ENCODE results near the gene RAB40B.
A peak's percentile ranks its signal among the peaks of the same experiment; 100 is the strongest.

Gene RAB40B

DNA sequence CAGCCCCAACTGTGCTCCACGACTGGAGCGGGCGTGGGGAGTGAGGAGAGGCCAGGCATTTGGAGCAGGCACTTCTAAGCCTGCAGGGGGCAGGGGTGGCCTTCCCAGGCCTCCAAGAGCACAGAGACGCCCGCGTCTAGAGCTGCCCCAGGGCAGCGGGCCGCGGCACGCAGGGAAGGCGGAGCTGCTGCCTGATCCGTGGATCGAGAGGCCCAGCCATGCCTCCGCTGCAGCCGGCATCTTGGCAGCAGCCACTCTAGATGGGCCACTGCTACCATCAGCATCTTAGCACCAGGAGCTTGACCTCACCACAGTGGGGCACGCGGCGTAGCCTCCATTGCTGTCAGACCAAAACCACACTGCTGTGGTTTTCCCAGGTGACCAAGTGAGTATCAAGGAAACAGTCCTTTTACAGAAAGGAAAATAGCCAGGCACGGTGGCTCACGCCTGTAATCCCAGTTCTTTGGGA, 29.8 kb downstream of the RAB40B start:
- CTCF ChIA-PET = interaction anchor here (0.6 to 1.4 kb wide), 5 partner anchors 10 to 458 kb away, joined by 3 to 7 read pairs (median 4); no protein-coding TSS in a partner anchor
- Histone ChIP-seq H3K4me1 (ENCODE audit: control insufficient read depth, insufficient read depth, low read length) (no peaks in the 10 kb centered on the region), H3K27ac (ENCODE audit: extremely low read depth, low read depth, low read length) (no peak overlapping the region), H3K36me3 (ENCODE audit: control insufficient read depth in 2 of 2, insufficient read depth in 1 of 2, low read length in 2 of 2) (no peaks in the 10 kb centered on the region), H3K4me3 (ENCODE audit: low read depth, low read length) (no peak overlapping the region), H3K9me3 (ENCODE audit: control insufficient read depth, insufficient read depth, low read depth, low read length) (no peaks in the 10 kb centered on the region)
- TF ChIP-seq, protein P1, sequence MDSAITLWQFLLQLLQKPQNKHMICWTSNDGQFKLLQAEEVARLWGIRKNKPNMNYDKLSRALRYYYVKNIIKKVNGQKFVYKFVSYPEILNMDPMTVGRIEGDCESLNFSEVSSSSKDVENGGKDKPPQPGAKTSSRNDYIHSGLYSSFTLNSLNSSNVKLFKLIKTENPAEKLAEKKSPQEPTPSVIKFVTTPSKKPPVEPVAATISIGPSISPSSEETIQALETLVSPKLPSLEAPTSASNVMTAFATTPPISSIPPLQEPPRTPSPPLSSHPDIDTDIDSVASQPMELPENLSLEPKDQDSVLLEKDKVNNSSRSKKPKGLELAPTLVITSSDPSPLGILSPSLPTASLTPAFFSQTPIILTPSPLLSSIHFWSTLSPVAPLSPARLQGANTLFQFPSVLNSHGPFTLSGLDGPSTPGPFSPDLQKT (IDR thresholded peaks at IDR 0.05; ENCODE audit: borderline replicate concordance, low read depth, low read length) = no peak
- TF ChIP-seq KLF8 (tag by site-specific recombination; IDR thresholded peaks at IDR 0.05) (no peak), ZNF670 (tag by site-specific recombination; IDR thresholded peaks at IDR 0.05; ENCODE audit: low read depth) (no peak), ZSCAN30 (tag by site-specific recombination; IDR thresholded peaks at IDR 0.05) (no peak), MEIS1 (CRISPR knock-in tag; IDR thresholded peaks at IDR 0.05; ENCODE audit: borderline replicate concordance) (no peak), KLF1 (tag by site-specific recombination; IDR thresholded peaks at IDR 0.05) (peak; percentile 40), ZBTB7A (tag by site-specific recombination; IDR thresholded peaks at IDR 0.05; ENCODE audit: low read depth) (no peak), SCRT2 (tag by site-specific recombination; IDR thresholded peaks at IDR 0.05) (no peak), ZXDB (tag by site-specific recombination; IDR thresholded peaks at IDR 0.05) (no peak), ZFP69B (tag by site-specific recombination; IDR thresholded peaks at IDR 0.05) (no peak)
- TF ChIP-seq, protein P2, sequence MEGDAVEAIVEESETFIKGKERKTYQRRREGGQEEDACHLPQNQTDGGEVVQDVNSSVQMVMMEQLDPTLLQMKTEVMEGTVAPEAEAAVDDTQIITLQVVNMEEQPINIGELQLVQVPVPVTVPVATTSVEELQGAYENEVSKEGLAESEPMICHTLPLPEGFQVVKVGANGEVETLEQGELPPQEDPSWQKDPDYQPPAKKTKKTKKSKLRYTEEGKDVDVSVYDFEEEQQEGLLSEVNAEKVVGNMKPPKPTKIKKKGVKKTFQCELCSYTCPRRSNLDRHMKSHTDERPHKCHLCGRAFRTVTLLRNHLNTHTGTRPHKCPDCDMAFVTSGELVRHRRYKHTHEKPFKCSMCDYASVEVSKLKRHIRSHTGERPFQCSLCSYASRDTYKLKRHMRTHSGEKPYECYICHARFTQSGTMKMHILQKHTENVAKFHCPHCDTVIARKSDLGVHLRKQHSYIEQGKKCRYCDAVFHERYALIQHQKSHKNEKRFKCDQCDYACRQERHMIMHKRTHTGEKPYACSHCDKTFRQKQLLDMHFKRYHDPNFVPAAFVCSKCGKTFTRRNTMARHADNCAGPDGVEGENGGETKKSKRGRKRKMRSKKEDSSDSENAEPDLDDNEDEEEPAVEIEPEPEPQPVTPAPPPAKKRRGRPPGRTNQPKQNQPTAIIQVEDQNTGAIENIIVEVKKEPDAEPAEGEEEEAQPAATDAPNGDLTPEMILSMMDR (tag by site-specific recombination; IDR thresholded peaks at IDR 0.05) = 0 out of 2 replicates have a peak, but pooled peaks have one; percentile 12
- TF ChIP-seq, protein P3, sequence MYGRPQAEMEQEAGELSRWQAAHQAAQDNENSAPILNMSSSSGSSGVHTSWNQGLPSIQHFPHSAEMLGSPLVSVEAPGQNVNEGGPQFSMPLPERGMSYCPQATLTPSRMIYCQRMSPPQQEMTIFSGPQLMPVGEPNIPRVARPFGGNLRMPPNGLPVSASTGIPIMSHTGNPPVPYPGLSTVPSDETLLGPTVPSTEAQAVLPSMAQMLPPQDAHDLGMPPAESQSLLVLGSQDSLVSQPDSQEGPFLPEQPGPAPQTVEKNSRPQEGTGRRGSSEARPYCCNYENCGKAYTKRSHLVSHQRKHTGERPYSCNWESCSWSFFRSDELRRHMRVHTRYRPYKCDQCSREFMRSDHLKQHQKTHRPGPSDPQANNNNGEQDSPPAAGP (tag by site-specific recombination; IDR thresholded peaks at IDR 0.05) = no peak
- TF ChIP-seq, protein P4, sequence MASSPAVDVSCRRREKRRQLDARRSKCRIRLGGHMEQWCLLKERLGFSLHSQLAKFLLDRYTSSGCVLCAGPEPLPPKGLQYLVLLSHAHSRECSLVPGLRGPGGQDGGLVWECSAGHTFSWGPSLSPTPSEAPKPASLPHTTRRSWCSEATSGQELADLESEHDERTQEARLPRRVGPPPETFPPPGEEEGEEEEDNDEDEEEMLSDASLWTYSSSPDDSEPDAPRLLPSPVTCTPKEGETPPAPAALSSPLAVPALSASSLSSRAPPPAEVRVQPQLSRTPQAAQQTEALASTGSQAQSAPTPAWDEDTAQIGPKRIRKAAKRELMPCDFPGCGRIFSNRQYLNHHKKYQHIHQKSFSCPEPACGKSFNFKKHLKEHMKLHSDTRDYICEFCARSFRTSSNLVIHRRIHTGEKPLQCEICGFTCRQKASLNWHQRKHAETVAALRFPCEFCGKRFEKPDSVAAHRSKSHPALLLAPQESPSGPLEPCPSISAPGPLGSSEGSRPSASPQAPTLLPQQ (tag by site-specific recombination; IDR thresholded peaks at IDR 0.05) = no peak
- POLR2A ChIA-PET = no interaction called here

DNA sequence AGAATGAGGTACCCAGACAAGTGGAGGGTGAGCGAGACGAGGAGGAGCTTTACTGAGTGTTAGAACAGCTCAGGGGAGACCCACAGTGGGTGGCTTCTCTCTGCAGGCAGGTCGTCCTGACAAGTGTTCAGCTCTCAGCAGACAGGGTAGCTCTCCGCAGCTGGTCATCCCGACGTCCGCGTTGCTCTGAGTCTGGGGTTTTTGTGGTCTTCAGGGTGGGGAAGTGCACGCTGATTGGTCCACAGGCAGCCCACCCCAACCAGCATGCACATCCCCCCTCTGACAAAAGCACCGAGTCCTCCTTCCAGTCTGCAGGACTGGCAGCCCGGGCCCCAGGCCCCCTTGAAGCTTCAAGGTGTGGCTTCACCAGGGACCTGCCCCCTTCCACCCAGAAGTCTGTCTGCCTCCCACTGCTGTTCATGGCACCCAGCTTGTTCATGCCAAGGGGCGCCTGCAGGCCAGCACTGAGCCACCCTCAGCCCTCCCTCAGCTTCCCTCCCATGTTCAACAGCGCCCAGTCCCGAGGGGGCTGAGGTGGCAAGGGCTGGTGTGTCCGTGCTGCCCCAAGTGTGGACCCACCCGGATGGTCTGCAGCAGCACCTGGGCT, 30.4 kb downstream of the RAB40B start:
- Histone ChIP-seq H3K27ac (ENCODE audit: extremely low read depth, low read depth, low read length) (no peak overlapping the region), H3K36me3 (ENCODE audit: control insufficient read depth in 2 of 2, insufficient read depth in 1 of 2, low read length in 2 of 2) (no peaks in the 10 kb centered on the region), H3K4me1 (ENCODE audit: control insufficient read depth, insufficient read depth, low read length) (no peaks in the 10 kb centered on the region), H3K4me3 (ENCODE audit: low read depth, low read length) (no peak overlapping the region), H3K9me3 (ENCODE audit: control insufficient read depth, insufficient read depth, low read depth, low read length) (no peaks in the 10 kb centered on the region)
- TF ChIP-seq TCF7L2 (IDR thresholded peaks at IDR 0.05; ENCODE audit: borderline replicate concordance, low read depth, low read length) (no peak), ZNF138 (tag by site-specific recombination; IDR thresholded peaks at IDR 0.05; ENCODE audit: borderline replicate concordance) (no peak), ZNF214 (tag by site-specific recombination; IDR thresholded peaks at IDR 0.05; ENCODE audit: borderline replicate concordance) (no peak), ZNF335 (tag by site-specific recombination; conservative IDR thresholded peaks at IDR 0.05) (no peak), ZNF830 (tag by site-specific recombination; IDR thresholded peaks at IDR 0.05; ENCODE audit: low read depth) (no peak)
- CTCF ChIA-PET = interaction anchor here (0.6 to 1.4 kb wide), 3 partner anchors 87 to 97 kb away, joined by 3 to 7 read pairs (median 3); no protein-coding TSS in a partner anchor
- POLR2A ChIA-PET = no interaction called here
